Nephron progenitor cell (in vitro differentiated cells): ENCODE data around the gene ATG9B.

Experiments
- DNase-seq: peaks from one replicate; pipeline ENCODE4 v3.0.0; 2021
- H3K27ac Mint-ChIP-seq: 2 replicates; pipeline ENCODE4 v1.8.0; 2021; ENCODE audit warnings: mild to moderate bottlenecking, moderate library complexity, mixed read lengths
- H3K27me3 Mint-ChIP-seq: 2 replicates; pipeline ENCODE4 v1.8.0; 2021; ENCODE audit warnings: mild to moderate bottlenecking, low read depth, mixed read lengths; ENCODE audit not compliant: poor library complexity
- H3K36me3 Mint-ChIP-seq: 2 replicates; pipeline ENCODE4 v1.8.0; 2021; ENCODE audit warnings: low read depth, mixed read lengths
- H3K4me1 Mint-ChIP-seq: 2 replicates; pipeline ENCODE4 v1.8.0; 2021; ENCODE audit warnings: mixed read lengths
- H3K4me3 Mint-ChIP-seq: 2 replicates; pipeline ENCODE4 v1.8.0; 2021; ENCODE audit warnings: mild to moderate bottlenecking, moderate library complexity, mixed read lengths
- H3K9me3 Mint-ChIP-seq: 2 replicates; pipeline ENCODE4 v1.8.0; 2021; ENCODE audit warnings: mild to moderate bottlenecking, moderate library complexity, mixed read lengths
- CTCF ChIP-seq: fragments of 200-600 bp; sonication (generic); IDR thresholded peaks from 2 replicates; pipeline ENCODE4 v1.5.0; 2021; ENCODE audit warnings: antibody characterized with exemption

Gene ATG9B

GRCh38 chr7:151003572-151003971 is 20.7 kb downstream of the ATG9B start:
- no peaks in the 10 kb centered on the region for H3K36me3 Mint-ChIP-seq
- peaks cover 9% of the 10 kb centered on the region for H3K27me3 Mint-ChIP-seq
- peaks cover 30% of the 10 kb centered on the region for H3K4me1 Mint-ChIP-seq
- no peak for DNase-seq
- no peak for TF ChIP-seq CTCF
- no peaks in the 10 kb centered on the region for H3K9me3 Mint-ChIP-seq
- H3K27ac Mint-ChIP-seq, result peak overlapping the region; percentile 33
- no peak overlapping the region for H3K4me3 Mint-ChIP-seq

- Mint-ChIP-seq H3K27ac (no peak overlapping the region), H3K36me3 (no peaks in the 10 kb centered on the region), H3K4me1 (peaks cover 31% of the 10 kb centered on the region), H3K27me3 (peaks cover 9% of the 10 kb centered on the region), H3K9me3 (no peaks in the 10 kb centered on the region), H3K4me3 (no peak overlapping the region)
- no peak for DNase-seq
- TF ChIP-seq CTCF, result no peak
Measured at GRCh38 chr7:151001546-151001945, 22.7 kb downstream of the ATG9B start.

- H3K36me3 Mint-ChIP-seq, result no peaks in the 10 kb centered on the region
- H3K27ac Mint-ChIP-seq, result no peak overlapping the region
- TF ChIP-seq CTCF, result no peak
- no peaks in the 10 kb centered on the region for H3K9me3 Mint-ChIP-seq
- no peak for DNase-seq
- H3K4me3 Mint-ChIP-seq, result no peak overlapping the region
- H3K27me3 Mint-ChIP-seq, result peaks cover 9% of the 10 kb centered on the region
- peaks cover 31% of the 10 kb centered on the region for H3K4me1 Mint-ChIP-seq
Measured at GRCh38 chr7:151000897-151001495, 23.3 kb downstream of the ATG9B start.

GRCh38 chr7:150999497-151000230 is 24.6 kb downstream of the ATG9B start:
- Mint-ChIP-seq H3K4me1 (peaks cover 28% of the 10 kb centered on the region), H3K36me3 (no peaks in the 10 kb centered on the region), H3K9me3 (no peaks in the 10 kb centered on the region), H3K27ac (no peak overlapping the region), H3K4me3 (no peak overlapping the region), H3K27me3 (no peaks in the 10 kb centered on the region)
- no peak for TF ChIP-seq CTCF
- no peak for DNase-seq

GRCh38 chr7:150999001-150999400 is 25.3 kb downstream of the ATG9B start:
- H3K27me3 Mint-ChIP-seq, result no peaks in the 10 kb centered on the region
- no peak for TF ChIP-seq CTCF
- peaks cover 32% of the 10 kb centered on the region for H3K4me1 Mint-ChIP-seq
- H3K36me3 Mint-ChIP-seq, result no peaks in the 10 kb centered on the region
- H3K9me3 Mint-ChIP-seq, result no peaks in the 10 kb centered on the region
- H3K27ac Mint-ChIP-seq, result no peak overlapping the region
- no peak for DNase-seq
- H3K4me3 Mint-ChIP-seq, result no peak overlapping the region

GRCh38 chr7:150998341-150998740 is 26.0 kb downstream of the ATG9B start:
- Mint-ChIP-seq H3K27me3 (no peaks in the 10 kb centered on the region), H3K4me1 (peaks cover 36% of the 10 kb centered on the region), H3K9me3 (no peaks in the 10 kb centered on the region), H3K36me3 (no peaks in the 10 kb centered on the region), H3K4me3 (no peak overlapping the region), H3K27ac (no peak overlapping the region)
- no peak for TF ChIP-seq CTCF
- DNase-seq, result no peak
